Esophagus muscularis mucosa (tissue), 4 donors: ENCODE data around the gene ASS1. TPM values are rescaled to one million over a fixed set of nuclear protein-coding genes. Genes with fewer than 3 reads are reported as not detected.

Experiments
- DNase-seq: peaks from one replicate; pipeline ENCODE4 v3.0.0-alpha.2; 2017; ENCODE audit errors: extremely low spot score
- H3K27ac ChIP-seq, 4 donors: fragments of 200-600 bp; sonication (generic); replicated peaks in 1 of 4; 1 replicate in 3 of 4; 2 replicates in 1 of 4; pipeline ENCODE4 v1.5.1; 2016 to 2019; ENCODE audit warnings: mild to moderate bottlenecking in 1 of 4
- H3K27me3 ChIP-seq, 4 donors: fragments of 200-600 bp; sonication (generic); one replicate each; pipeline versions ENCODE4 v1.5.1 to v1.6.0; 2016 to 2019
- H3K36me3 ChIP-seq, 4 donors: fragments of 200-600 bp; sonication (generic); one replicate each; pipeline ENCODE4 v1.5.1; 2016 to 2019
- H3K4me1 ChIP-seq, 4 donors: fragments of 200-600 bp; sonication (generic); one replicate each; pipeline ENCODE4 v1.5.1; 2016 to 2019
- H3K4me3 ChIP-seq, 4 donors: fragments of 200-600 bp; sonication (generic); 1 replicate in 2 of 4; 2 replicates in 2 of 4; pipeline ENCODE4 v1.5.1; 2016 to 2019; ENCODE audit warnings: mild to moderate bottlenecking in 4 of 4, moderate library complexity in 1 of 4
- H3K9me3 ChIP-seq, 4 donors: fragments of 200-600 bp; sonication (generic); 1 replicate in 3 of 4; 2 replicates in 1 of 4; pipeline ENCODE4 v1.5.1; 2016 to 2019
- CTCF ChIP-seq, 3 experiments: fragments of 200-600 bp in 2 of 3; fragments of 450-650 bp in 1 of 3; sonication (generic) in 2 of 3; IDR thresholded peaks; one replicate each; pipeline ENCODE4 v1.5.1; 2017 to 2019; ENCODE audit warnings: antibody characterized with exemption in 3 of 3, mild to moderate bottlenecking in 2 of 3, moderate library complexity in 1 of 3
- EP300 ChIP-seq: sonication (generic); formaldehyde crosslinking; IDR thresholded peaks from one replicate; pipeline ENCODE4 v1.6.1; 2017; ENCODE audit warnings: antibody characterized with exemption
- POLR2A ChIP-seq: fragments of 450-650 bp; IDR thresholded peaks from one replicate; pipeline ENCODE4 v1.6.1; 2017; ENCODE audit warnings: antibody characterized with exemption, moderate library complexity, mild to moderate bottlenecking, low read depth
- POLR2AphosphoS5 ChIP-seq, 2 donors: sonication (generic); formaldehyde crosslinking; IDR thresholded peaks; one replicate each; pipeline ENCODE4 v1.6.1; 2017; ENCODE audit warnings: antibody characterized with exemption in 2 of 2
- WGBS: methylation state at CpG from one replicate; pipeline ENCODE4 v1.1.5; 2018; 5-methylcytosine and 5-hydroxymethylcytosine counted together
- intact Hi-C: fragments of 100-400 bp; cut with DNase I; formaldehyde crosslinking; loops from one replicate; pipeline ENCODE4 v1.15.1; 2023
- total RNA-seq, 4 donors: library from RNA; depleted of rRNA; stranded (reverse); fragments of >200 nt; gene quantifications; one replicate each; pipeline versions ENCODE4 v1.1.0 to v1.2.1, GENCODE V29; 2016

ASS1 gene
- total RNA-seq, 4 donors from 2014 or later, result 67.7 to 113 (median 97.1) TPM

GRCh38 chr9:130461218-130461630 lies 16.5 kb downstream of the ASS1 start:
- no peaks in the 10 kb centered on the region for H3K27me3 ChIP-seq
- TF ChIP-seq CTCF (IDR thresholded peaks at IDR 0.05) (peak; percentile 88 to 93 (median 89)), POLR2A (no peak)
- DNase-seq, result no peak
- no peak overlapping the region for H3K27ac ChIP-seq
- H3K4me1 ChIP-seq, result peaks cover 4 to 15% (median 7%) of the 10 kb centered on the region in 4 donors
- H3K4me3 ChIP-seq, result no peak overlapping the region
- 7% methylated on average over 7 of the region's 22 CpGs for WGBS
- no peaks in the 10 kb centered on the region for H3K9me3 ChIP-seq
- H3K36me3 ChIP-seq, result peaks cover 8 to 61% (median 52%) of the 10 kb centered on the region in 4 donors
- intact Hi-C loops, result loop anchor here (1.0 to 10.0 kb wide), 2 partner anchors 114 to 221 kb away; partner anchors contain the start of gene FUBP3

- WGBS, result 72% methylated on average over 6 of the region's 11 CpGs
- DNase-seq, result no peak
- H3K36me3 ChIP-seq, result peaks cover 8 to 67% (median 57%) of the 10 kb centered on the region in 4 donors
- H3K27ac ChIP-seq, result no peak overlapping the region
- intact Hi-C loops, result loop anchor here (1.0 to 10.0 kb wide), 2 partner anchors 113 to 221 kb away; partner anchors contain the start of gene FUBP3
- TF ChIP-seq POLR2AphosphoS5 (IDR thresholded peaks at IDR 0.05) (no peak), POLR2A (no peak), EP300 (no peak), CTCF (IDR thresholded peaks at IDR 0.05) (no peak)
- no peaks in the 10 kb centered on the region for H3K27me3 ChIP-seq
- H3K4me1 ChIP-seq, result peaks cover 4 to 15% (median 7%) of the 10 kb centered on the region in 4 donors
- H3K9me3 ChIP-seq, result no peaks in the 10 kb centered on the region
- no peak overlapping the region for H3K4me3 ChIP-seq
Observed at GRCh38 chr9:130461731-130462130, 17.0 kb downstream of the ASS1 start.

GRCh38 chr9:130462685-130463540 lies 18.2 kb downstream of the ASS1 start:
- DNase-seq, result no peak

More at GRCh38 chr9:130462685-130463540, 18.2 kb downstream of the ASS1 start:
- intact Hi-C loops, result loop anchor here (10.0 kb wide), 1 partner anchor 112 kb away; the partner anchor contains the start of gene FUBP3
- no peaks in the 10 kb centered on the region for H3K27me3 ChIP-seq
- no peak overlapping the region for H3K4me3 ChIP-seq
- no peak overlapping the region for H3K27ac ChIP-seq
- 82% methylated on average over 20 of the region's 27 CpGs for WGBS
- no peak for TF ChIP-seq CTCF (IDR thresholded peaks at IDR 0.05)
- no peak for TF ChIP-seq POLR2AphosphoS5 (IDR thresholded peaks at IDR 0.05)
- TF ChIP-seq EP300, result no peak
- no peak for TF ChIP-seq POLR2A
- peaks cover 8 to 78% (median 67%) of the 10 kb centered on the region in 4 donors for H3K36me3 ChIP-seq
- peaks cover 4 to 15% (median 7%) of the 10 kb centered on the region in 4 donors for H3K4me1 ChIP-seq
- no peaks in the 10 kb centered on the region for H3K9me3 ChIP-seq
